ENCODE measurements around the gene CMSS1.
A peak's percentile ranks its signal among the peaks of the same experiment; 100 is the strongest.

CMSS1 gene

DNA sequence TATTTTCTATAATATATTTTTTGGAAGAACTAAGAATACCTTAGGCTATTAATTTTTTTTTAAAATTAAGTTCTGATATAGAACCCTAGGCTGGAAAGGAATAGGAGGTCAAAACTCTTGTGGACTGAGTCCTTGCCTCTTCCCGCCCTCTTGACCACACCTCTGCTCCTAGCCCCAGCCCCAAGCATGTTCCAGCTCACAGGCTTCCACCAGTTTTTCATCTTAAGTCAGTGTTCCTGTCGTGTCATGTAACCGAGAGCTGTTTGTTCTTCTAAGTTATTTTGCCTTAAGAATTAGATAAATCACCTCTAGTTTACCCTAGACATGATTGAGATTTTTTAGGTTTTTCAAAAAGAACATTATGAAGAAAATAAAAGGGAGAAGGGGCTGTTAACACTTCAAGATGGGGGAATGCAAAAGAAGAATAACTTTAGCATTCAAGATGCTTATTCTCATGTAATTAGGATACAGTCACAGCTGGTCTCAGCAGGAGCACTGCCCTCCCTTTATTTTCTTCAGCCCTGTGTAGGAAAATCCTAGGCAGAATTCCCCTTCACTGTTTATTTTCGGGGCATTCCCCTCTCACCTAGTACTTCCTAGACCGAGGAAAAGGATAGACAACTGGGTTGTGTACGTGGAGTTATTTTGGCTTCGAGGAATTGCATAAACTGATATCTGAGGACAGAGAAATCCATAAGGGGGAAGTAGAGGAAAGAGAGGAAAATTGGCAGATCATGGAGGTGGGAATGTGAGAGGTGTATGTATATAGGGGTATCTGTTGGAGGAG lies 110.2 kb downstream of the CMSS1 start:
- H3K27ac ChIP-seq, result peak overlapping the region; percentile 75 to 81
- DNase-seq (ENCODE audit: low spot score), result no peak
- TF ChIP-seq, protein P1, sequence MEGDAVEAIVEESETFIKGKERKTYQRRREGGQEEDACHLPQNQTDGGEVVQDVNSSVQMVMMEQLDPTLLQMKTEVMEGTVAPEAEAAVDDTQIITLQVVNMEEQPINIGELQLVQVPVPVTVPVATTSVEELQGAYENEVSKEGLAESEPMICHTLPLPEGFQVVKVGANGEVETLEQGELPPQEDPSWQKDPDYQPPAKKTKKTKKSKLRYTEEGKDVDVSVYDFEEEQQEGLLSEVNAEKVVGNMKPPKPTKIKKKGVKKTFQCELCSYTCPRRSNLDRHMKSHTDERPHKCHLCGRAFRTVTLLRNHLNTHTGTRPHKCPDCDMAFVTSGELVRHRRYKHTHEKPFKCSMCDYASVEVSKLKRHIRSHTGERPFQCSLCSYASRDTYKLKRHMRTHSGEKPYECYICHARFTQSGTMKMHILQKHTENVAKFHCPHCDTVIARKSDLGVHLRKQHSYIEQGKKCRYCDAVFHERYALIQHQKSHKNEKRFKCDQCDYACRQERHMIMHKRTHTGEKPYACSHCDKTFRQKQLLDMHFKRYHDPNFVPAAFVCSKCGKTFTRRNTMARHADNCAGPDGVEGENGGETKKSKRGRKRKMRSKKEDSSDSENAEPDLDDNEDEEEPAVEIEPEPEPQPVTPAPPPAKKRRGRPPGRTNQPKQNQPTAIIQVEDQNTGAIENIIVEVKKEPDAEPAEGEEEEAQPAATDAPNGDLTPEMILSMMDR (IDR thresholded peaks at IDR 0.05), result no peak
- no peak overlapping the region for H3K4me3 ChIP-seq

- peak overlapping the region; percentile 15 for H3K4me3 ChIP-seq
- TF ChIP-seq, protein P1 (IDR thresholded peaks at IDR 0.05), result no peak
- H3K27ac ChIP-seq, result peak overlapping the region; percentile 75 to 81
- DNase-seq (ENCODE audit: low spot score), result no peak
These were observed 111.4 kb downstream of the CMSS1 start for GRCh38 chr3:99928771-99929744.

DNA sequence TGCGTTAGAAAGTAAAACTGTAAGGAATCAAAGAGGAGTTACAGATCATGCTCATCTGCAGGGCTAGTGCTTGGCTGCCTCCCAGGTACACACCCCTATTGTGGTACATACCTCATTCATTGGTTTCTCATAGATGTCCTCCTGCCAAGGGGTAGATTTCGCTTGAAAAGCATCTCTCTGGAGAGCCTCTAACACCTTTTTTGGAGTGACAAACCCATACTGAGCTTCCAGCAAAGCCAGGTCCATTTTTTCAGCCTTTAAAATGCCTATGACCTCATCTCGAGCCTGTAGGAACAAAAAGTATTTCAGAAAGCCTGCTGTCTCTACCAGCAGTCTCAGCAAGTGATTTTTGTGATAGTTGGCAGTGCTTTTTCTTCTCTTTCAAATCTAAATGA lies 112.1 kb downstream of the CMSS1 start:
- peak overlapping the region; percentile 75 to 81 for H3K27ac ChIP-seq
- no peak for DNase-seq (ENCODE audit: low spot score)
- TF ChIP-seq, protein P1 (IDR thresholded peaks at IDR 0.05), result no peak
- peak overlapping the region; percentile 15 for H3K4me3 ChIP-seq

- Histone ChIP-seq H3K4me3 (no peak overlapping the region), H3K27ac (peak overlapping the region; percentile 75 to 81)
- TF ChIP-seq, protein P1 (IDR thresholded peaks at IDR 0.05), result no peak
- DNase-seq (ENCODE audit: low spot score), result no peak
These were observed 113.4 kb downstream of the CMSS1 start for GRCh38 chr3:99931059-99931458.

DNA sequence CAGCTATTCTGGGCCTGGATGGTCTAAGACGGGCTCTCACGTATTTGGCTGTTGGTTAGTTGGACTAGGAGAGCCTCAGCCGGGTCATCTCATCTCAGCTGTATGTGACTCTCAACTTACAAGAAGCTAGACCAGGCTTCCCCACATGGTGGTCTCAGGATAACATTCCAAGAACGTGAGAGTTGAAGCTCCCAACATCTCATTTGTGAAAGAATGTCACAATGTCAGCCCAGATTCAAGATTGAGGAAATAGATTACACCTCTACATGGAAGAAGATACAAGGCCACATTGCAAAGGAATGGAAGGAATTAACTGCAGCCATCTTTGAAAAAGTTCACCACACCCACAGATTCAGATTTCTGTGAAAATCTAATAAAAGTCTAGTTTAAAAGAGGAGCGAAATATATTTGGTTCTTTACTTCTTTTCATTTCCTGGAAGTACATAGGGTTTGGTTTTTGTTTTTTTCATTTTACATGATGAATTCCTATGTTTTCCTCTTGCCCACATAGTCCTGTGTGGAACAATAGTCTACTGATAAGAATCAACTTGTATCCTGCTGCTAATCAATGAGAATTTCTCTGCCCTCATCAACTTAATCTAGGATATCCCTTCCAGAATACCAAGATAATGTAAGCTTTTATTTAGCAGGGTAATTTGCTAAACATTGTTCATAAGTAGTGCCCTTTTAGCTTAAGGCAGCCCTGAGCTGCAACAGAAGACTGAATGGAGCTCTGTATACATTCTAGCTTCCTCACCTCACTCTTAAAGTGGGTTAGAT lies 116.5 kb downstream of the CMSS1 start:
- Histone ChIP-seq H3K27ac (peak overlapping the region in 1 of 2 donors; percentile 46), H3K4me3 (no peak overlapping the region)
- DNase-seq (ENCODE audit: low spot score), result no peak
- TF ChIP-seq, protein P1 (IDR thresholded peaks at IDR 0.05), result no peak

- TF ChIP-seq, protein P1 (IDR thresholded peaks at IDR 0.05), result no peak
- H3K4me3 ChIP-seq, result no peak overlapping the region
- no peak for DNase-seq (ENCODE audit: low spot score)
- H3K27ac ChIP-seq, result peak overlapping the region in 1 of 2 donors; percentile 65
These were observed 117.5 kb downstream of the CMSS1 start for GRCh38 chr3:99934975-99935797.
